Measurements from ENCODE around the gene ITIH3. TPM values are rescaled to one million over a fixed set of nuclear protein-coding genes. Genes with fewer than 3 reads are reported as not detected.

ITIH3 gene
- total RNA-seq, 1 donor from 2014 or later, result 0.59 TPM

GRCh38 chr3:52845691-52846431, 51.3 kb downstream of the ITIH3 start:
- DNase-seq (ENCODE audit: extremely low spot score, unreplicated experiment), result no peak
- no peaks in the 10 kb centered on the region for H3K27me3 Mint-ChIP-seq (ENCODE audit: unreplicated experiment)
- TF ChIP-seq CTCF (IDR thresholded peaks at IDR 0.05), result peak; percentile 48
- H3K9me3 Mint-ChIP-seq (ENCODE audit: unreplicated experiment), result no peaks in the 10 kb centered on the region
- H3K36me3 Mint-ChIP-seq (ENCODE audit: unreplicated experiment), result peaks cover 11% of the 10 kb centered on the region
- H3K4me3 Mint-ChIP-seq (ENCODE audit: unreplicated experiment), result no peak overlapping the region
- peak overlapping the region; percentile 76 for H3K27ac Mint-ChIP-seq (ENCODE audit: unreplicated experiment)
- peaks cover 24% of the 10 kb centered on the region for H3K4me1 Mint-ChIP-seq (ENCODE audit: unreplicated experiment)

GRCh38 chr3:52846432-52846965, 51.9 kb downstream of the ITIH3 start:
- no peak for DNase-seq (ENCODE audit: extremely low spot score, unreplicated experiment)
- Mint-ChIP-seq H3K4me1 (ENCODE audit: unreplicated experiment) (peaks cover 24% of the 10 kb centered on the region), H3K27me3 (ENCODE audit: unreplicated experiment) (no peaks in the 10 kb centered on the region), H3K27ac (ENCODE audit: unreplicated experiment) (peak overlapping the region; percentile 53), H3K36me3 (ENCODE audit: unreplicated experiment) (peaks cover 9% of the 10 kb centered on the region), H3K4me3 (ENCODE audit: unreplicated experiment) (no peak overlapping the region), H3K9me3 (ENCODE audit: unreplicated experiment) (no peaks in the 10 kb centered on the region)
- TF ChIP-seq CTCF (IDR thresholded peaks at IDR 0.05), result no peak

- peaks cover 23% of the 10 kb centered on the region for H3K4me1 Mint-ChIP-seq (ENCODE audit: unreplicated experiment)
- no peak for TF ChIP-seq CTCF (IDR thresholded peaks at IDR 0.05)
- DNase-seq (ENCODE audit: extremely low spot score, unreplicated experiment), result no peak
Observed at GRCh38 chr3:52847241-52847640, 52.6 kb downstream of the ITIH3 start.

GRCh38 chr3:52847726-52848125, 53.1 kb downstream of the ITIH3 start:
- no peak for TF ChIP-seq CTCF (IDR thresholded peaks at IDR 0.05)
- DNase-seq (ENCODE audit: extremely low spot score, unreplicated experiment), result no peak
- H3K27me3 Mint-ChIP-seq (ENCODE audit: unreplicated experiment), result no peaks in the 10 kb centered on the region
- H3K27ac Mint-ChIP-seq (ENCODE audit: unreplicated experiment), result no peak overlapping the region
- peaks cover 9% of the 10 kb centered on the region for H3K36me3 Mint-ChIP-seq (ENCODE audit: unreplicated experiment)
- peaks cover 23% of the 10 kb centered on the region for H3K4me1 Mint-ChIP-seq (ENCODE audit: unreplicated experiment)
- no peak overlapping the region for H3K4me3 Mint-ChIP-seq (ENCODE audit: unreplicated experiment)
- H3K9me3 Mint-ChIP-seq (ENCODE audit: unreplicated experiment), result no peaks in the 10 kb centered on the region

More at GRCh38 chr3:52847241-52847640, 52.6 kb downstream of the ITIH3 start:
- Mint-ChIP-seq H3K36me3 (ENCODE audit: unreplicated experiment) (peaks cover 9% of the 10 kb centered on the region), H3K27ac (ENCODE audit: unreplicated experiment) (no peak overlapping the region), H3K4me3 (ENCODE audit: unreplicated experiment) (no peak overlapping the region), H3K9me3 (ENCODE audit: unreplicated experiment) (no peaks in the 10 kb centered on the region), H3K27me3 (ENCODE audit: unreplicated experiment) (no peaks in the 10 kb centered on the region)

- Mint-ChIP-seq H3K27ac (ENCODE audit: unreplicated experiment) (no peak overlapping the region), H3K27me3 (ENCODE audit: unreplicated experiment) (no peaks in the 10 kb centered on the region), H3K9me3 (ENCODE audit: unreplicated experiment) (no peaks in the 10 kb centered on the region), H3K36me3 (ENCODE audit: unreplicated experiment) (peaks cover 9% of the 10 kb centered on the region), H3K4me1 (ENCODE audit: unreplicated experiment) (peaks cover 21% of the 10 kb centered on the region), H3K4me3 (ENCODE audit: unreplicated experiment) (no peak overlapping the region)
- no peak for DNase-seq (ENCODE audit: extremely low spot score, unreplicated experiment)
- TF ChIP-seq CTCF (IDR thresholded peaks at IDR 0.05), result no peak
Observed at GRCh38 chr3:52848617-52849016, 54.0 kb downstream of the ITIH3 start.

Measured in osteocyte (in vitro differentiated cells).